OCI-LY7 (cell line): ENCODE measurements around the gene DTNB. TPM values are rescaled to one million over a fixed set of nuclear protein-coding genes. Genes with fewer than 3 reads are reported as not detected.

Experiments
- BruUV-seq: library from RNA; stranded (reverse); fragments of 400-500 nt; replicated peaks from 2 replicates; lab custom pipeline; 2021; lab: Mats Ljungman, UMichigan
- CTCF ChIA-PET: fragments of 300-600 bp; sonication (Branson Sonifier 250); formaldehyde crosslinking; loops from one replicate; lab custom pipeline; 2022; ENCODE audit warnings: antibody characterized with exemption; ENCODE audit not compliant: unreplicated experiment; lab: Charles Lee
- POLR2A ChIA-PET: fragments of 300-600 bp; sonication (Branson Sonifier 250); formaldehyde crosslinking; loops from one replicate; lab custom pipeline; 2022; ENCODE audit warnings: antibody characterized with exemption; lab: Charles Lee
- DNase-seq: peaks from one replicate; pipeline ENCODE4 v3.0.0-alpha.2; 2015; ENCODE audit warnings: low spot score
- H2AFZ ChIP-seq: fragments of 200-600 bp; sonication (generic), shearing (Covaris generic); 2 replicates; pipeline ENCODE4 v1.6.1; 2014; ENCODE audit warnings: mild to moderate bottlenecking, antibody characterized with exemption, low read length, moderate library complexity
- H3K27ac ChIP-seq: fragments of 200-600 bp; sonication (generic); 2 replicates; pipeline ENCODE4 v1.5.1; 2014; ENCODE audit warnings: mixed run types, low read depth, mild to moderate bottlenecking, moderate library complexity, low read length, inconsistent platforms; ENCODE audit not compliant: poor library complexity, severe bottlenecking
- H3K36me3 ChIP-seq: fragments of 200-600 bp; sonication (generic); 2 replicates; pipeline ENCODE4 v1.6.1; 2014; ENCODE audit warnings: mild to moderate bottlenecking, antibody characterized with exemption, low read length, moderate library complexity, mixed read lengths; ENCODE audit not compliant: insufficient read depth
- H3K4me1 ChIP-seq: fragments of 200-600 bp; sonication (generic); 2 replicates; pipeline ENCODE4 v1.5.1; 2014; ENCODE audit warnings: mild to moderate bottlenecking, low read length; ENCODE audit not compliant: insufficient read depth, poor library complexity, severe bottlenecking
- H3K4me2 ChIP-seq: fragments of 200-600 bp; sonication (generic); 2 replicates; pipeline ENCODE4 v1.6.1; 2014; ENCODE audit warnings: mild to moderate bottlenecking, low read length
- H3K4me3 ChIP-seq: fragments of 200-600 bp; sonication (generic); 2 replicates; pipeline ENCODE4 v1.5.1; 2014; ENCODE audit warnings: mild to moderate bottlenecking, low read depth, low read length; ENCODE audit not compliant: poor library complexity, severe bottlenecking
- H3K79me2 ChIP-seq: fragments of 200-600 bp; sonication (generic); 2 replicates; pipeline ENCODE4 v1.6.1; 2016; ENCODE audit warnings: low read depth, mild to moderate bottlenecking, low read length, moderate library complexity, mixed read lengths; ENCODE audit not compliant: insufficient read depth
- H3K9me2 ChIP-seq: fragments of 200-600 bp; sonication (generic); 2 replicates; pipeline ENCODE4 v1.6.1; 2016; ENCODE audit warnings: mild to moderate bottlenecking, low read length, mixed read lengths; ENCODE audit not compliant: insufficient read depth
- H3K9me3 ChIP-seq: fragments of 200-600 bp; sonication (generic); 2 replicates; pipeline ENCODE4 v1.6.1; 2014; ENCODE audit warnings: mild to moderate bottlenecking, mixed run types, low read length, mixed read lengths
- H4K20me1 ChIP-seq: fragments of 200-600 bp; sonication (generic); 2 replicates; pipeline ENCODE4 v1.6.1; 2014; ENCODE audit warnings: mild to moderate bottlenecking, antibody characterized with exemption, low read length, moderate library complexity, mixed read lengths; ENCODE audit not compliant: insufficient read depth
- CTCF ChIP-seq: fragments of 200-600 bp; sonication (generic); conservative IDR thresholded peaks from 2 replicates; pipeline ENCODE4 v1.5.1; 2014; ENCODE audit warnings: mild to moderate bottlenecking, antibody characterized with exemption, low read length, moderate library complexity, mixed read lengths
- EZH2phosphoT487 ChIP-seq: fragments of 200-600 bp; sonication (generic); IDR thresholded peaks from 2 replicates; pipeline ENCODE4 v1.6.1; 2018; ENCODE audit warnings: low read depth, borderline replicate concordance, mild to moderate bottlenecking, mixed run types, antibody characterized with exemption, low read length, moderate library complexity, mixed read lengths
- intact Hi-C: fragments of 100-400 bp; cut with micrococcal nuclease; formaldehyde crosslinking; loops from one replicate; pipeline ENCODE4 v1.10.0; 2022; ENCODE audit not compliant: unreplicated experiment
- total RNA-seq, 2 experiments: library from RNA; depleted of rRNA in 1 of 2; stranded (reverse); fragments of >200 nt in 1 of 2; shearing (Covaris generic) in 1 of 2; gene quantifications; 2 replicates each; pipeline ENCODE4 v1.2.3, GENCODE V29; 2014 to 2022

The DTNB gene
- total RNA-seq, 2 experiments from 2014 or later, result 16.1 to 28.3 TPM

DNA sequence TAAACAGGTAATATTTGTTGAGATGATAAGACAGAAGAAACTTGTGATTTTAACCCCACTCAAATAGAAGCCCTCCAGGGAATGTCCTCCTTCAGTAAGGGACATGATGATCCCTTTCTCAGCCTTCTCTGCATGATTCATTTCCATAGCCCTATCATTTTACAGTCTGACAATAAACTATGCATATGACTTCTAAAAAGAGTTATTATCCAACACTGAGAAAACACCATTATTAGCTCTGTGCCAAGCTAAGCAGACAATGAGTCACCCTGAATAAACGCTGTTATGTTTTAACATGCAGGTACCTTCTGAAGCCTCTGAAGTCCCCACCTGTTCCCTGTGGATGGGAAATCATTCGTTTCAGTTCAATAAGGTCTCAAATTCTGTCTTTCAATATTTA, 54.7 kb downstream of the DTNB start:
- ChIA-PET CTCF (no interaction called here), POLR2A (interaction anchor here (0.5 to 1.5 kb wide), 4 partner anchors 8 to 64 kb away, joined by 3 to 8 read pairs (median 4); no protein-coding TSS in a partner anchor)
- Histone ChIP-seq H3K4me2 (no peak overlapping the region), H3K36me3 (no peaks in the 10 kb centered on the region), H3K9me2 (no peaks in the 10 kb centered on the region), H4K20me1 (no peaks in the 10 kb centered on the region), H3K4me3 (no peak overlapping the region), H2AFZ (no peak overlapping the region), H3K9me3 (no peaks in the 10 kb centered on the region), H3K79me2 (no peaks in the 10 kb centered on the region), H3K4me1 (no peaks in the 10 kb centered on the region), H3K27ac (no peak overlapping the region)
- TF ChIP-seq EZH2phosphoT487, result no peak
- no peak for TF ChIP-seq CTCF
- no peak for DNase-seq
- BruUV-seq, result no TSS peak
- intact Hi-C loops, result no loop called here

- TF ChIP-seq EZH2phosphoT487, result no peak
- TF ChIP-seq CTCF, result no peak
- Histone ChIP-seq H3K9me3 (no peaks in the 10 kb centered on the region), H3K4me1 (no peaks in the 10 kb centered on the region), H3K79me2 (no peaks in the 10 kb centered on the region), H4K20me1 (no peaks in the 10 kb centered on the region), H3K4me3 (no peak overlapping the region), H3K27ac (no peak overlapping the region), H3K4me2 (no peak overlapping the region), H2AFZ (no peak overlapping the region), H3K9me2 (no peaks in the 10 kb centered on the region), H3K36me3 (no peaks in the 10 kb centered on the region)
- ChIA-PET CTCF (no interaction called here), POLR2A (interaction anchor here (0.5 to 1.5 kb wide), 3 partner anchors 8 to 65 kb away, joined by 3 to 8 read pairs (median 3); no protein-coding TSS in a partner anchor)
- DNase-seq, result no peak
- BruUV-seq, result no TSS peak
- intact Hi-C loops, result no loop called here
These were observed 55.3 kb downstream of the DTNB start for GRCh38 chr2:25617948-25618646.

- ChIA-PET CTCF (no interaction called here), POLR2A (interaction anchor here (0.6 kb wide), 1 partner anchor 86 kb away, joined by 3 read pairs; no protein-coding TSS in a partner anchor)
- TF ChIP-seq CTCF, result no peak
- TF ChIP-seq EZH2phosphoT487, result no peak
- intact Hi-C loops, result no loop called here
- no TSS peak for BruUV-seq
- Histone ChIP-seq H2AFZ (no peak overlapping the region), H3K4me1 (no peaks in the 10 kb centered on the region), H3K4me2 (no peak overlapping the region), H3K36me3 (no peaks in the 10 kb centered on the region), H4K20me1 (no peaks in the 10 kb centered on the region), H3K4me3 (no peak overlapping the region), H3K79me2 (no peaks in the 10 kb centered on the region), H3K9me3 (no peaks in the 10 kb centered on the region), H3K9me2 (no peaks in the 10 kb centered on the region), H3K27ac (no peak overlapping the region)
- no peak for DNase-seq
These were observed 57.5 kb downstream of the DTNB start for GRCh38 chr2:25615920-25616319.
